SJCRH30 (cell line): Measurements from ENCODE around the gene GAGE12F. TPM values are rescaled to one million over a fixed set of nuclear protein-coding genes. Genes with fewer than 3 reads are reported as not detected.

Experiments used
- total RNA-seq: library from RNA; depleted of rRNA; stranded (reverse); fragments of >200 nt; shearing (Covaris generic); gene quantifications from 2 replicates; pipeline ENCODE4 v1.2.3, GENCODE V29; 2014; rRNA removed

GAGE12F gene
- total RNA-seq, 1 experiment from 2014 or later = not detected

Other genes with a start within 250 kb of the GAGE12F start
- gene GAGE12J, start 238.8 kb upstream of the GAGE12F start, total RNA-seq = not detected in 2 replicates
- not detected in 2 replicates for gene GAGE13, start 229.3 kb upstream of the GAGE12F start, total RNA-seq
- not detected in 2 replicates for gene GAGE12C, start 28.7 kb upstream of the GAGE12F start, total RNA-seq
- not detected in 2 replicates for gene GAGE12D, start 19.1 kb upstream of the GAGE12F start, total RNA-seq
- not detected in 2 replicates for gene GAGE12E, start 9.6 kb upstream of the GAGE12F start, total RNA-seq
- gene GAGE12G, start 9.6 kb downstream of the GAGE12F start, total RNA-seq = not detected in 2 replicates
- gene GAGE12H, start 19.1 kb downstream of the GAGE12F start, total RNA-seq = not detected in 2 replicates
- not detected in 2 replicates for gene GAGE2A, start 28.7 kb downstream of the GAGE12F start, total RNA-seq
- not detected in 2 replicates for gene GAGE1, start 38.2 kb downstream of the GAGE12F start, total RNA-seq
- not detected in 2 replicates for gene PAGE1, start 135.1 kb downstream of the GAGE12F start, total RNA-seq